Mucosa of gallbladder (tissue), 1 donor: Measurements from ENCODE around the gene DHRSX. TPM values are rescaled to one million over a fixed set of nuclear protein-coding genes. Genes with fewer than 3 reads are reported as not detected.
"Not testable (repeated sequence)": the region's sequence is repeated elsewhere in the genome, so short reads cannot be mapped to it uniquely, and the experiment has no call there.

Experiments used
- DNase-seq: peaks from one replicate; pipeline ENCODE4 v3.0.0-alpha.2; 2020; ENCODE audit warnings: low spot score
- total RNA-seq: library from RNA; stranded (reverse); gene quantifications from one replicate; pipeline ENCODE4 v1.2.1, GENCODE V29; 2021
- donor health status: DM: no; HTN: no; CAD: no.

Gene DHRSX
- total RNA-seq, 1 donor from 2014 or later: 61.4 TPM

- no peak for DNase-seq
Measured at GRCh38 chrX:2318371-2318770, 182.4 kb downstream of the DHRSX start.

- no peak for DNase-seq
Measured at GRCh38 chrX:2317527-2318055, 183.2 kb downstream of the DHRSX start.

- no peak for DNase-seq
Measured at GRCh38 chrX:2316534-2316933, 184.2 kb downstream of the DHRSX start.

- DNase-seq: no peak
Measured at GRCh38 chrX:2315434-2315833, 185.3 kb downstream of the DHRSX start.

GRCh38 chrX:2314831-2315365 lies 185.9 kb downstream of the DHRSX start:
- DNase-seq: no peak

- no peak for DNase-seq
Measured at GRCh38 chrX:2313864-2314640, 186.7 kb downstream of the DHRSX start.

GRCh38 chrX:2312061-2312591 lies 188.7 kb downstream of the DHRSX start:
- DNase-seq: not testable (repeated sequence)

GRCh38 chrX:2311501-2311900 lies 189.3 kb downstream of the DHRSX start:
- no peak for DNase-seq

- no peak for DNase-seq
Measured at GRCh38 chrX:2301901-2302300, 198.9 kb downstream of the DHRSX start.

- no peak for DNase-seq
Measured at GRCh38 chrX:2299871-2300270, 200.9 kb downstream of the DHRSX start.

GRCh38 chrX:2286731-2287130 lies 214.0 kb downstream of the DHRSX start:
- DNase-seq: no peak

- DNase-seq: no peak
Measured at GRCh38 chrX:2284601-2285000, 216.2 kb downstream of the DHRSX start.

GRCh38 chrX:2284133-2284532 lies 216.6 kb downstream of the DHRSX start:
- DNase-seq: no peak

GRCh38 chrX:2283111-2283859 lies 217.5 kb downstream of the DHRSX start:
- no peak for DNase-seq

GRCh38 chrX:2282490-2283090 lies 218.2 kb downstream of the DHRSX start:
- DNase-seq: no peak

- DNase-seq: no peak
Measured at GRCh38 chrX:2272337-2272736, 228.4 kb downstream of the DHRSX start.

GRCh38 chrX:2271595-2271994 lies 229.2 kb downstream of the DHRSX start:
- DNase-seq: not testable (repeated sequence)

GRCh38 chrX:2270783-2271182 lies 230.0 kb downstream of the DHRSX start:
- DNase-seq: not testable (repeated sequence)

- no peak for DNase-seq
Measured at GRCh38 chrX:2267890-2268289, 232.9 kb downstream of the DHRSX start.

GRCh38 chrX:2266445-2267349 lies 234.1 kb downstream of the DHRSX start:
- DNase-seq: no peak
